H1 (cell line): ENCODE results near the gene CDC42BPB. TPM values are rescaled to one million over a fixed set of nuclear protein-coding genes. Genes with fewer than 3 reads are reported as not detected.

ENCODE experiments used
- CTCF ChIA-PET: fragments of 300-600 bp; sonication (Branson Sonifier 250); formaldehyde crosslinking; loops from one replicate; lab custom pipeline; 2021; ENCODE audit not compliant: partially characterized antibody; lab: Charles Lee
- POLR2A ChIA-PET: fragments of 300-600 bp; sonication (Branson Sonifier 250); formaldehyde crosslinking; loops from one replicate; lab custom pipeline; 2021; ENCODE audit warnings: inconsistent platforms; ENCODE audit not compliant: partially characterized antibody; lab: Charles Lee
- DNase-seq, 2 experiments: peaks; one replicate each; pipeline versions ENCODE4 v3.0.0 to v3.0.0-alpha.2; 2010 to 2022; ENCODE audit warnings: low spot score in 2 of 2, low read depth in 1 of 2, mixed read lengths in 1 of 2
- FAIRE-seq: peaks from 2 replicates; lab custom pipeline; 2011; peaks lifted over from hg19 to GRCh38; lab: Jason Lieb, UNC
- H2AFZ ChIP-seq: 2 replicates; pipeline ENCODE4 v1.8.1; 2012; ENCODE audit warnings: low read length, inconsistent platforms
- H2AK5ac ChIP-seq: 2 replicates; pipeline ENCODE4 v1.6.1; 2013; ENCODE audit warnings: low read depth, low read length
- H2BK120ac ChIP-seq: replicated peaks from 2 replicates; pipeline ENCODE3; 2013; ENCODE audit warnings: low read depth, low read length, inconsistent platforms
- H2BK12ac ChIP-seq: 2 replicates; pipeline ENCODE4 v1.6.1; 2013; ENCODE audit warnings: low read depth, low read length
- H2BK15ac ChIP-seq: 2 replicates; pipeline ENCODE4 v1.6.1; 2013; ENCODE audit warnings: low read length
- H2BK20ac ChIP-seq: 2 replicates; pipeline ENCODE4 v1.6.1; 2013; ENCODE audit warnings: low read length
- H2BK5ac ChIP-seq: 2 replicates; pipeline ENCODE4 v1.6.1; 2013; ENCODE audit warnings: low read depth, low read length
- H3K14ac ChIP-seq: 2 replicates; pipeline ENCODE4 v1.6.1; 2013; ENCODE audit warnings: inconsistent platforms; ENCODE audit not compliant: insufficient read length
- H3K18ac ChIP-seq: 2 replicates; pipeline ENCODE4 v1.6.1; 2013; ENCODE audit warnings: low read length; ENCODE audit errors: extremely low read depth
- H3K23ac ChIP-seq: 2 replicates; pipeline ENCODE4 v1.6.1; 2013; ENCODE audit warnings: inconsistent platforms; ENCODE audit not compliant: insufficient read length
- H3K23me2 ChIP-seq: 2 replicates; pipeline ENCODE4 v1.6.1; 2013; ENCODE audit warnings: low read depth, low read length
- H3K27ac ChIP-seq: 2 replicates; pipeline ENCODE4 v1.6.1; 2011; ENCODE audit warnings: low read depth, low read length, inconsistent platforms
- H3K27me3 ChIP-seq, 4 experiments: replicated peaks in 1 of 4; 1 replicate in 1 of 4; 2 replicates in 3 of 4; pipeline versions ENCODE4 v1.6.1 to v1.8.1; 2011 to 2013; ENCODE audit warnings: low read length in 3 of 4, mild to moderate bottlenecking in 3 of 4, inconsistent platforms in 2 of 4, mixed read lengths in 2 of 4, moderate library complexity in 1 of 4; ENCODE audit not compliant: control insufficient read depth in 3 of 4, insufficient read depth in 3 of 4; ENCODE audit errors: extremely low read depth in 1 of 4
- H3K36me3 ChIP-seq, 4 experiments: 2 replicates each; pipeline versions ENCODE4 v1.6.1 to v1.8.1; 2011 to 2013; ENCODE audit warnings: mild to moderate bottlenecking in 4 of 4, low read length in 3 of 4, moderate library complexity in 2 of 4, control low read depth in 1 of 4, inconsistent platforms in 1 of 4; ENCODE audit not compliant: insufficient read depth in 4 of 4, control insufficient read depth in 2 of 4
- H3K4ac ChIP-seq: replicated peaks from 2 replicates; pipeline ENCODE3; 2013; ENCODE audit warnings: low read length, low read depth, mixed read lengths, inconsistent platforms; ENCODE audit not compliant: insufficient read length
- H3K4me1 ChIP-seq, 4 experiments: replicated peaks in 1 of 4; 1 replicate in 1 of 4; 2 replicates in 3 of 4; pipeline versions ENCODE4 v1.6.1 to v1.8.1; 2011 to 2013; ENCODE audit warnings: low read length in 3 of 4, inconsistent platforms in 2 of 4, mixed read lengths in 1 of 4; ENCODE audit not compliant: insufficient read depth in 4 of 4, control insufficient read depth in 3 of 4
- H3K4me2 ChIP-seq, 2 experiments: 2 replicates each; pipeline versions ENCODE4 v1.6.1 to v1.8.1; 2011 to 2013; ENCODE audit warnings: low read depth in 2 of 2, low read length in 2 of 2, control low read depth in 1 of 2, inconsistent platforms in 1 of 2, mild to moderate bottlenecking in 1 of 2; ENCODE audit not compliant: insufficient read depth in 1 of 2
- H3K4me3 ChIP-seq, 4 experiments: fragments of 200-600, 300-600 bp in 1 of 4; sonication (generic), shearing (Covaris generic), sonication (Bioruptor Twin) in 1 of 4; 2 replicates each; pipeline versions ENCODE4 v1.5.1 to v1.8.1; 2011 to 2016; ENCODE audit warnings: low read length in 4 of 4, low read depth in 3 of 4, control low read depth in 2 of 4, inconsistent platforms in 2 of 4, mild to moderate bottlenecking in 2 of 4, mixed read lengths in 1 of 4, moderate library complexity in 1 of 4; ENCODE audit not compliant: insufficient read depth in 2 of 4; ENCODE audit errors: extremely low read depth in 1 of 4
- H3K56ac ChIP-seq: replicated peaks from 2 replicates; pipeline ENCODE3; 2013; ENCODE audit warnings: low read depth, mild to moderate bottlenecking, mixed read lengths, low read length, inconsistent platforms; ENCODE audit not compliant: insufficient read length
- H3K79me1 ChIP-seq: 2 replicates; pipeline ENCODE4 v1.6.1; 2013; ENCODE audit warnings: low read depth, low read length, control low read depth
- H3K79me2 ChIP-seq, 2 experiments: 2 replicates each; pipeline versions ENCODE4 v1.6.1 to v1.8.1; 2012 to 2013; ENCODE audit warnings: low read length in 2 of 2, mild to moderate bottlenecking in 2 of 2, inconsistent platforms in 1 of 2; ENCODE audit not compliant: insufficient read depth in 2 of 2, control insufficient read depth in 1 of 2
- H3K9ac ChIP-seq, 4 experiments: replicated peaks in 1 of 4; 1 replicate in 1 of 4; 2 replicates in 3 of 4; pipeline versions ENCODE4 v1.6.1 to v1.8.1; 2011 to 2013; ENCODE audit warnings: low read depth in 3 of 4, low read length in 3 of 4, control low read depth in 2 of 4, mild to moderate bottlenecking in 2 of 4, moderate library complexity in 2 of 4, inconsistent platforms in 1 of 4; ENCODE audit errors: extremely low read depth in 1 of 4
- H3K9me3 ChIP-seq, 2 experiments: 2 replicates each; pipeline versions ENCODE4 v1.6.1 to v1.8.1; 2012 to 2013; ENCODE audit warnings: mild to moderate bottlenecking in 2 of 2, moderate library complexity in 2 of 2, control low read depth in 1 of 2, inconsistent platforms in 1 of 2, low read depth in 1 of 2, low read length in 1 of 2, mixed read lengths in 1 of 2; ENCODE audit not compliant: insufficient read depth in 2 of 2
- H4K20me1 ChIP-seq, 2 experiments: replicated peaks in 1 of 2; 2 replicates each; pipeline versions ENCODE3 to v1.8.1; 2011 to 2013; ENCODE audit warnings: inconsistent platforms in 2 of 2, low read length in 2 of 2, mild to moderate bottlenecking in 1 of 2; ENCODE audit not compliant: insufficient read depth in 2 of 2, control insufficient read depth in 1 of 2
- H4K5ac ChIP-seq: 2 replicates; pipeline ENCODE4 v1.6.1; 2013; ENCODE audit warnings: low read length, low read depth, mixed read lengths, inconsistent platforms; ENCODE audit not compliant: insufficient read length
- H4K8ac ChIP-seq: 2 replicates; pipeline ENCODE4 v1.8.0; 2013; ENCODE audit warnings: mild to moderate bottlenecking, moderate library complexity, low read length, inconsistent platforms; ENCODE audit not compliant: insufficient read depth; ENCODE audit errors: extremely low read depth
- H4K91ac ChIP-seq: replicated peaks from 2 replicates; pipeline ENCODE3; 2013; ENCODE audit warnings: low read length, mixed read lengths, inconsistent platforms; ENCODE audit not compliant: insufficient read length
- MAFK ChIP-seq: IDR thresholded peaks from 2 replicates; pipeline ENCODE4 v1.6.1; 2012; ENCODE audit warnings: low read depth, mild to moderate bottlenecking, improper control_type of control experiment, low read length
- WGBS, 2 experiments: shearing (Covaris generic) in 1 of 2; methylation state at CpG; one replicate each; pipeline versions ENCODE4 v1.1.6 to v1.1.7; 2013 to 2015; ENCODE audit warnings: low lambda C conversion rate in 2 of 2, mixed read lengths in 2 of 2, inconsistent platforms in 1 of 2, low coverage in 1 of 2, missing lambda C conversion rate in 1 of 2; ENCODE audit not compliant: insufficient replicate concordance in 2 of 2, insufficient coverage in 1 of 2, insufficient read length in 1 of 2; ENCODE audit errors: extremely low coverage in 1 of 2, missing lambda C conversion rate in 1 of 2; 5-methylcytosine and 5-hydroxymethylcytosine counted together
- polyA plus RNA-seq, 7 experiments: library from polyadenylated mRNA; depleted of rRNA in 3 of 7; stranded (reverse) in 5 of 7; unstranded in 2 of 7; fragments of >200 nt in 5 of 7; fragments of 200-250 nt in 2 of 7; gene quantifications; 1 replicate in 5 of 7; 2 replicates in 1 of 7; 4 replicates in 1 of 7; pipeline versions ENCODE4 v1.2.1 to v1.2.3, GENCODE V29; 2011 to 2013; ENCODE audit warnings: missing spikeins in 2 of 7, mixed read lengths in 2 of 7
- total RNA-seq: library from RNA; stranded (reverse); fragmentation: NEBNext Ultra II Directional; extraction: Animal tissue kit (Norgen Biotek cat#: 25700); gene quantifications from 2 replicates; pipeline ENCODE4 v1.2.1, GENCODE V29; 2021

Gene CDC42BPB
- total and polyA plus RNA-seq, 2 of the 8 experiments (the other 6 are each of a cell fraction or from before 2014, with no cell fraction given) = 51.2 to 88.2 TPM

DNA sequence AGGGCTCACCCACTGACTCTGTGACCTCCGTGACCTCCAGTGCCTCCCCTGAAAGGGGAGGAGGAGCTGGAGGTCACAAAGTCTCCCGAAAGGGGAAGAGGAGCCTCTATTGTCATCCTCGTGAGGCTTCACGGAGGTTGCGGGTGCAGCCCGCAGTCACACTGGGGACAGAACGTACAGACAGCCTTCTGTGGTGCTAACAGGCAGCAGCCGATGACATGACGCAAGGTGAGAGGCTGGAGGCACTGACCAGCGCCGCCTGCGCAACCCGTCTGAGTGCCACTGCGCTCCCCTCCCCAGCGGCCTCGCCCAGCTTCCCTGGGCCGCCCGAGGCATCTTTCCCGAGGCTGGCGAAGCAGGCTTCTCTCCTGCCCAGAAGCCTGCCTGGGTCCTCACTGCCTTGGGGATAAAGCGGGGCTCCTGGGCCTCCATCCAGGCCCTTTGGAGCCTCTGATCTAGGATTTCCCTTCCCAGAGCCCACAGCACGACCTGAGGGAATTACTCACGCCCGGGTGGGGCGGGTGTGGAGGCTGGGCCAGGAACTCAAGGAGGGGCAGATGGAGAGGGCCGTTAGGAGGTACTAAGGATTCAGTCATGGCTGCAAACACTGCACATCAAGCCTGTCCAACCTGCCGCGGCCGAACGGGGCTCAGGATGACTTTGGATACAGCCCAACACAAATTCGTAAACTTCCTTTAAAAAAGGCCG, 14.3 kb upstream of the CDC42BPB start:
- ChIA-PET POLR2A (no interaction called here), CTCF (interaction anchor here (1.1 to 1.9 kb wide), 3 partner anchors 12 to 71 kb away, joined by 3 to 4 read pairs (median 3); no protein-coding TSS in a partner anchor)
- 89% methylated on average over 28 of the region's 32 CpGs; no CpG with 5 or more reads in 1 of the 2 experiments for WGBS, 2 experiments
- Histone ChIP-seq H3K36me3 (no peaks in the 10 kb centered on the region), H4K91ac (no peak overlapping the region), H3K4ac (no peak overlapping the region), H2AFZ (no peak overlapping the region), H2BK15ac (no peak overlapping the region), H2BK5ac (no peak overlapping the region), H3K27ac (no peak overlapping the region), H3K14ac (no peak overlapping the region), H3K79me1 (no peaks in the 10 kb centered on the region), H3K23ac (no peak overlapping the region), H3K4me3 (no peak overlapping the region), H2BK20ac (no peak overlapping the region), H4K8ac (no peak overlapping the region; the same call in 1 of the 2 replicates), H3K79me2 (no peaks in the 10 kb centered on the region), H3K9me3 (no peaks in the 10 kb centered on the region), H3K27me3 (peaks cover 0 to 9% (median 2%) of the 10 kb centered on the region in 4 experiments; a peak in 1 of 7 replicates), H3K9ac (no peak overlapping the region), H4K5ac (no peak overlapping the region), H3K4me1 (peaks cover 0 to 6% (median 0%) of the 10 kb centered on the region in 4 experiments; a peak in 2 of 7 replicates), H3K4me2 (no peak overlapping the region), H2AK5ac (no peak overlapping the region), H3K18ac (no peak overlapping the region), H3K56ac (no peak overlapping the region), H2BK12ac (no peak overlapping the region), H2BK120ac (no peak overlapping the region), H4K20me1 (no peaks in the 10 kb centered on the region), H3K23me2 (peaks cover 6% of the 10 kb centered on the region; the same call in 1 of the 2 replicates)
- no peak for FAIRE-seq
- DNase-seq = no peak
- no peak for TF ChIP-seq MAFK
